CD4-positive, alpha-beta T cell (primary cell): ENCODE results near the gene LEF1. TPM values are rescaled to one million over a fixed set of nuclear protein-coding genes. Genes with fewer than 3 reads are reported as not detected.
A peak's percentile ranks its signal among the peaks of the same experiment; 100 is the strongest.

Source experiments
- ATAC-seq: fragments of 200-7000 bp; cut with Tn5 transposase; one replicate; pipeline ENCODE4 v1.10.0; 2022; ENCODE audit warnings: mild to moderate bottlenecking; ENCODE audit not compliant: poor library complexity
- CTCF ChIA-PET: fragments of 350-600 bp; sonication (Branson Sonifier 250); formaldehyde crosslinking; loops from one replicate; lab custom pipeline; 2021; ENCODE audit warnings: antibody characterized with exemption, inconsistent platforms; lab: Charles Lee
- POLR2A ChIA-PET: fragments of 350-600 bp; sonication (Branson Sonifier 250); formaldehyde crosslinking; loops from one replicate; lab custom pipeline; 2021; ENCODE audit warnings: antibody characterized with exemption, inconsistent platforms; lab: Charles Lee
- DNase-seq, 14 experiments: peaks; one replicate each; pipeline ENCODE4 v3.0.0-alpha.2; 2013 to 2020; ENCODE audit warnings: mixed read lengths in 2 of 14
- H3K27ac ChIP-seq, 2 donors: one replicate each; pipeline versions ENCODE4 v1.5.1 to v1.7.0; 2013; ENCODE audit warnings: low read length in 2 of 2, low read depth in 1 of 2, mild to moderate bottlenecking in 1 of 2
- H3K27me3 ChIP-seq, 2 experiments: 1 replicate in 1 of 2; 2 replicates in 1 of 2; pipeline versions ENCODE4 v1.6.1 to v1.7.0; 2013; ENCODE audit warnings: low read length in 2 of 2, control low read depth in 1 of 2, mild to moderate bottlenecking in 1 of 2, moderate library complexity in 1 of 2; ENCODE audit not compliant: insufficient read depth in 2 of 2, control insufficient read depth in 1 of 2
- H3K36me3 ChIP-seq: one replicate; pipeline ENCODE4 v1.6.1; 2013; ENCODE audit warnings: low read length, control low read depth; ENCODE audit not compliant: insufficient read depth
- H3K4me1 ChIP-seq: one replicate; pipeline ENCODE4 v1.6.1; 2013; ENCODE audit warnings: low read length, control low read depth; ENCODE audit not compliant: insufficient read depth
- H3K4me3 ChIP-seq: one replicate; pipeline ENCODE4 v1.5.1; 2013; ENCODE audit warnings: mild to moderate bottlenecking, low read length, moderate library complexity
- H3K9me3 ChIP-seq, 2 experiments: 1 replicate in 1 of 2; 2 replicates in 1 of 2; pipeline versions ENCODE4 v1.6.1 to v1.7.0; 2013; ENCODE audit warnings: low read length in 2 of 2, mild to moderate bottlenecking in 2 of 2, control low read depth in 1 of 2, moderate library complexity in 1 of 2; ENCODE audit not compliant: control insufficient read depth in 1 of 2, insufficient read depth in 1 of 2
- H3K27ac Mint-ChIP-seq: one replicate; pipeline ENCODE4 v1.8.0; 2020; ENCODE audit warnings: mixed read lengths
- H3K27me3 Mint-ChIP-seq: one replicate; pipeline ENCODE4 v1.8.0; 2021; ENCODE audit warnings: mixed read lengths
- H3K36me3 Mint-ChIP-seq: one replicate; pipeline ENCODE4 v1.8.0; 2021; ENCODE audit warnings: low read depth, mixed read lengths
- H3K4me1 Mint-ChIP-seq: one replicate; pipeline ENCODE4 v1.8.0; 2021; ENCODE audit warnings: low read depth, mixed read lengths
- H3K4me3 Mint-ChIP-seq: one replicate; pipeline ENCODE4 v1.8.0; 2020; ENCODE audit warnings: mild to moderate bottlenecking, mixed read lengths
- H3K9me3 Mint-ChIP-seq: one replicate; pipeline ENCODE4 v1.8.0; 2020; ENCODE audit warnings: mixed read lengths
- CTCF ChIP-seq: fragments of 200-600 bp; IDR thresholded peaks from one replicate; pipeline ENCODE4 v1.8.0; 2022; ENCODE audit warnings: antibody characterized with exemption, mild to moderate bottlenecking
- intact Hi-C, 2 experiments: fragments of 100-400 bp; cut with DNase I in 1 of 2; cut with micrococcal nuclease in 1 of 2; formaldehyde crosslinking; loops; one replicate each; pipeline versions ENCODE4 v1.15.1 to v1.9.0; 2023 to 2025; cut with DNase I, micrococcal nuclease
- total RNA-seq, 174 experiments: library from RNA in 2 of 174; stranded (reverse) in 2 of 174; gene quantifications; one replicate each; pipeline ENCODE4 v1.2.3 and lab custom pipeline; 2021 to 2026

Gene LEF1
- total RNA-seq, 2 experiments from 2014 or later: 409 to 438 TPM

GRCh38 chr4:108135549-108136209 lies 33.1 kb downstream of the LEF1 start:
- H3K4me3 ChIP-seq: peak overlapping the region; percentile 20
- ChIA-PET POLR2A (interaction anchor here (0.6 to 14.9 kb wide), 6 partner anchors 10 to 117 kb away, joined by 3 to 216 read pairs (median 6); no protein-coding TSS in a partner anchor), CTCF (interaction anchor here (1.5 kb wide), 1 partner anchor 13 kb away, joined by 3 read pairs; no protein-coding TSS in a partner anchor)
- peaks cover 92% of the 10 kb centered on the region for H3K4me1 Mint-ChIP-seq
- no peaks in the 10 kb centered on the region for H3K9me3 ChIP-seq
- H3K27me3 Mint-ChIP-seq: no peaks in the 10 kb centered on the region
- H3K27ac ChIP-seq: peak overlapping the region; percentile 29 to 61
- no peak for TF ChIP-seq CTCF
- peaks cover 50% of the 10 kb centered on the region for H3K4me1 ChIP-seq
- H3K4me3 Mint-ChIP-seq: peak overlapping the region; percentile 77
- peak overlapping the region; percentile 98 for H3K27ac Mint-ChIP-seq
- peaks cover 89% of the 10 kb centered on the region for H3K36me3 Mint-ChIP-seq
- H3K36me3 ChIP-seq: peaks cover 31% of the 10 kb centered on the region
- H3K9me3 Mint-ChIP-seq: no peaks in the 10 kb centered on the region
- peak; percentile 13 for ATAC-seq
- no peaks in the 10 kb centered on the region for H3K27me3 ChIP-seq
- intact Hi-C loops: loop anchor here in 1 of 2 experiments (1.0 to 2.0 kb wide), 2 partner anchors 9 to 19 kb away; no protein-coding TSS in a partner anchor
- peak in 2 of 14 experiments; percentile 32 for DNase-seq

- Histone ChIP-seq H3K36me3 (peaks cover 46% of the 10 kb centered on the region), H3K9me3 (no peaks in the 10 kb centered on the region), H3K27me3 (no peaks in the 10 kb centered on the region), H3K4me3 (no peak overlapping the region), H3K27ac (peak overlapping the region in 1 of 2 donors; percentile 60), H3K4me1 (peaks cover 47% of the 10 kb centered on the region)
- Mint-ChIP-seq H3K9me3 (no peaks in the 10 kb centered on the region), H3K36me3 (peaks cover 96% of the 10 kb centered on the region), H3K27ac (peak overlapping the region; percentile 98), H3K4me3 (no peak overlapping the region), H3K4me1 (peaks cover 94% of the 10 kb centered on the region), H3K27me3 (no peaks in the 10 kb centered on the region)
- ATAC-seq: no peak
- ChIA-PET POLR2A (interaction anchor here (0.8 to 3.3 kb wide), 12 partner anchors 8 to 489 kb away, joined by 3 to 34 read pairs (median 5); partner anchors contain the start of gene RPL34), CTCF (interaction anchor here (0.7 to 1.7 kb wide), 9 partner anchors 8 to 56 kb away, joined by 3 to 6 read pairs (median 3); no protein-coding TSS in a partner anchor)
- intact Hi-C loops: loop anchor here (2.0 to 5.0 kb wide), 2 partner anchors 14 to 34 kb away; no protein-coding TSS in a partner anchor
- DNase-seq: peak in 1 of 14 experiments; percentile 31
- TF ChIP-seq CTCF: no peak
These were observed 37.8 kb downstream of the LEF1 start for GRCh38 chr4:108130955-108131354.

- ChIA-PET CTCF (no interaction called here), POLR2A (interaction anchor here (0.8 to 1.3 kb wide), 2 partner anchors 10 to 44 kb away, joined by 3 read pairs; no protein-coding TSS in a partner anchor)
- Mint-ChIP-seq H3K27me3 (no peaks in the 10 kb centered on the region), H3K4me3 (peak overlapping the region; percentile 13), H3K36me3 (peaks cover 95% of the 10 kb centered on the region), H3K4me1 (peaks cover 89% of the 10 kb centered on the region), H3K9me3 (no peaks in the 10 kb centered on the region), H3K27ac (peak overlapping the region; percentile 98)
- TF ChIP-seq CTCF: no peak
- Histone ChIP-seq H3K4me1 (peaks cover 37% of the 10 kb centered on the region), H3K4me3 (no peak overlapping the region), H3K27me3 (no peaks in the 10 kb centered on the region), H3K36me3 (peaks cover 39% of the 10 kb centered on the region), H3K27ac (peak overlapping the region; percentile 10 to 60), H3K9me3 (no peaks in the 10 kb centered on the region)
- DNase-seq (no peak), ATAC-seq (no peak)
- intact Hi-C loops: no loop called here
These were observed 39.5 kb downstream of the LEF1 start for GRCh38 chr4:108129196-108129595.
